HEK293 (cell line): Measurements from ENCODE around the gene GDA.

Experiments used
- ZNF48 ChIP-seq: fragments of 450-650 bp; formaldehyde crosslinking; IDR thresholded peaks from 2 replicates; pipeline ENCODE4 v1.5.1; 2016; ENCODE audit warnings: missing biosample characterization, missing genetic modification characterization
- TF ChIP-seq, protein P1 (sequence below): fragments of 450-650 bp; formaldehyde crosslinking; IDR thresholded peaks from 2 replicates; pipeline ENCODE4 v1.5.1; 2016; ENCODE audit warnings: missing biosample characterization, missing genetic modification characterization
- TF ChIP-seq, protein P2 (sequence below): fragments of 450-650 bp; formaldehyde crosslinking; conservative IDR thresholded peaks from 2 replicates; pipeline ENCODE4 v1.5.1; 2016; ENCODE audit warnings: low read depth, missing biosample characterization, missing genetic modification characterization

DNA sequence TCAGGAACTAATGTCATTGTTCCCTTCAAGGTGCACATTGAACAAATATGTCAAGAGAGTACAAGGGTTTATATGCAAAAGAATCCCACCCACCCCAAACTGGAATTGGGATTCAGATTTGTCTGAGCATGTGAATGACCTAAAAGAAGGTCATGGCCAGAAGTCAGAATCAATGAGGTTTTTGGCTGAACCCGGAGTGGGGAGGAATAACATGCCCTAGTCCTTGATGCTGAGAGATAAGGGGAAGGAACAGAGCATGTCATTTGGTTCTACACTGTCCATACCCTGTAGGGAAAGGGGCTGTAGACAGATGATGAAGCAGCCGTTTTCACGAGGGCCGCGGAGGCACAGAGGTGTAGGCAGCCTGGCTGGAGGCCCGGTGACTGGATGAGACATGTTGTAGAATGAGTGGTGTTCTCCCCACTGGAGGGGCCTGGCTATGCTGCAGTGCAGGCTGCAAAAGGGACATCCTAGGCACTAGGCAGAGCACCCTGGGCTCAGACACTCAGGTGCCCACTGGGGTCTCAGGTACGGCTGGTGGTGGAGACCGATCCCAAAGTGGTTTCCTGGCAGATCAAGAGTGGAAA, 149.9 kb downstream of the GDA start:
- TF ChIP-seq, protein P1, sequence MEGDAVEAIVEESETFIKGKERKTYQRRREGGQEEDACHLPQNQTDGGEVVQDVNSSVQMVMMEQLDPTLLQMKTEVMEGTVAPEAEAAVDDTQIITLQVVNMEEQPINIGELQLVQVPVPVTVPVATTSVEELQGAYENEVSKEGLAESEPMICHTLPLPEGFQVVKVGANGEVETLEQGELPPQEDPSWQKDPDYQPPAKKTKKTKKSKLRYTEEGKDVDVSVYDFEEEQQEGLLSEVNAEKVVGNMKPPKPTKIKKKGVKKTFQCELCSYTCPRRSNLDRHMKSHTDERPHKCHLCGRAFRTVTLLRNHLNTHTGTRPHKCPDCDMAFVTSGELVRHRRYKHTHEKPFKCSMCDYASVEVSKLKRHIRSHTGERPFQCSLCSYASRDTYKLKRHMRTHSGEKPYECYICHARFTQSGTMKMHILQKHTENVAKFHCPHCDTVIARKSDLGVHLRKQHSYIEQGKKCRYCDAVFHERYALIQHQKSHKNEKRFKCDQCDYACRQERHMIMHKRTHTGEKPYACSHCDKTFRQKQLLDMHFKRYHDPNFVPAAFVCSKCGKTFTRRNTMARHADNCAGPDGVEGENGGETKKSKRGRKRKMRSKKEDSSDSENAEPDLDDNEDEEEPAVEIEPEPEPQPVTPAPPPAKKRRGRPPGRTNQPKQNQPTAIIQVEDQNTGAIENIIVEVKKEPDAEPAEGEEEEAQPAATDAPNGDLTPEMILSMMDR (tag by site-specific recombination): no peak
- TF ChIP-seq, protein P2, sequence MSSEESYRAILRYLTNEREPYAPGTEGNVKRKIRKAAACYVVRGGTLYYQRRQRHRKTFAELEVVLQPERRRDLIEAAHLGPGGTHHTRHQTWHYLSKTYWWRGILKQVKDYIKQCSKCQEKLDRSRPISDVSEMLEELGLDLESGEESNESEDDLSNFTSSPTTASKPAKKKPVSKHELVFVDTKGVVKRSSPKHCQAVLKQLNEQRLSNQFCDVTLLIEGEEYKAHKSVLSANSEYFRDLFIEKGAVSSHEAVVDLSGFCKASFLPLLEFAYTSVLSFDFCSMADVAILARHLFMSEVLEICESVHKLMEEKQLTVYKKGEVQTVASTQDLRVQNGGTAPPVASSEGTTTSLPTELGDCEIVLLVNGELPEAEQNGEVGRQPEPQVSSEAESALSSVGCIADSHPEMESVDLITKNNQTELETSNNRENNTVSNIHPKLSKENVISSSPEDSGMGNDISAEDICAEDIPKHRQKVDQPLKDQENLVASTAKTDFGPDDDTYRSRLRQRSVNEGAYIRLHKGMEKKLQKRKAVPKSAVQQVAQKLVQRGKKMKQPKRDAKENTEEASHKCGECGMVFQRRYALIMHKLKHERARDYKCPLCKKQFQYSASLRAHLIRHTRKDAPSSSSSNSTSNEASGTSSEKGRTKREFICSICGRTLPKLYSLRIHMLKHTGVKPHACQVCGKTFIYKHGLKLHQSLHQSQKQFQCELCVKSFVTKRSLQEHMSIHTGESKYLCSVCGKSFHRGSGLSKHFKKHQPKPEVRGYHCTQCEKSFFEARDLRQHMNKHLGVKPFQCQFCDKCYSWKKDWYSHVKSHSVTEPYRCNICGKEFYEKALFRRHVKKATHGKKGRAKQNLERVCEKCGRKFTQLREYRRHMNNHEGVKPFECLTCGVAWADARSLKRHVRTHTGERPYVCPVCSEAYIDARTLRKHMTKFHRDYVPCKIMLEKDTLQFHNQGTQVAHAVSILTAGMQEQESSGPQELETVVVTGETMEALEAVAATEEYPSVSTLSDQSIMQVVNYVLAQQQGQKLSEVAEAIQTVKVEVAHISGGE (tag by site-specific recombination): no peak
- TF ChIP-seq ZNF48 (tag by site-specific recombination): no peak
